Activated CD4-positive, alpha-beta T cell treated with anti-CD3 and anti-CD28 coated beads for 36 hours (primary cell): ENCODE measurements around the gene MYOT. TPM values are rescaled to one million over a fixed set of nuclear protein-coding genes. Genes with fewer than 3 reads are reported as not detected.
A peak's percentile ranks its signal among the peaks of the same experiment; 100 is the strongest.
"Not testable (repeated sequence)": the region's sequence is repeated elsewhere in the genome, so short reads cannot be mapped to it uniquely, and the experiment has no call there.

ENCODE experiments used
- ATAC-seq: fragments of 200-7000 bp; cut with Tn5 transposase; one replicate; pipeline ENCODE4 v1.10.0; 2021; ENCODE audit warnings: mild to moderate bottlenecking, moderate library complexity
- CTCF ChIA-PET: fragments of 350-600 bp; sonication (Branson Sonifier 250); formaldehyde crosslinking; loops from one replicate; lab custom pipeline; 2021; ENCODE audit warnings: antibody characterized with exemption; lab: Charles Lee
- POLR2A ChIA-PET: fragments of 350-600 bp; sonication (Branson Sonifier 250); formaldehyde crosslinking; loops from one replicate; lab custom pipeline; 2021; ENCODE audit warnings: antibody characterized with exemption, inconsistent platforms; lab: Charles Lee
- DNase-seq: peaks from one replicate; pipeline ENCODE4 v3.0.0-alpha.2; 2020
- H3K27ac Mint-ChIP-seq: one replicate; pipeline ENCODE4 v1.8.0; 2021; ENCODE audit warnings: mixed read lengths
- H3K27me3 Mint-ChIP-seq: one replicate; pipeline ENCODE4 v1.8.0; 2021; ENCODE audit warnings: mixed read lengths
- H3K36me3 Mint-ChIP-seq: one replicate; pipeline ENCODE4 v1.8.0; 2021; ENCODE audit warnings: low read depth, mixed read lengths
- H3K4me1 Mint-ChIP-seq: one replicate; pipeline ENCODE4 v1.8.0; 2021; ENCODE audit warnings: mixed read lengths
- H3K4me3 Mint-ChIP-seq: one replicate; pipeline ENCODE4 v1.8.0; 2021; ENCODE audit warnings: mild to moderate bottlenecking, moderate library complexity, mixed read lengths
- H3K9me3 Mint-ChIP-seq: one replicate; pipeline ENCODE4 v1.8.0; 2021; ENCODE audit warnings: low read depth, mixed read lengths
- intact Hi-C, 2 experiments: fragments of 100-400 bp; cut with DNase I in 1 of 2; cut with micrococcal nuclease in 1 of 2; formaldehyde crosslinking; loops; one replicate each; pipeline versions ENCODE4 v1.14.2 to v1.15.1; 2022 to 2024; cut with DNase I, micrococcal nuclease
- total RNA-seq, 2 experiments: library from RNA; stranded (reverse); gene quantifications; one replicate each; pipeline ENCODE4 v1.2.3, GENCODE V29; 2021

The MYOT gene
- total RNA-seq, 2 experiments from 2014 or later = not detected

DNA sequence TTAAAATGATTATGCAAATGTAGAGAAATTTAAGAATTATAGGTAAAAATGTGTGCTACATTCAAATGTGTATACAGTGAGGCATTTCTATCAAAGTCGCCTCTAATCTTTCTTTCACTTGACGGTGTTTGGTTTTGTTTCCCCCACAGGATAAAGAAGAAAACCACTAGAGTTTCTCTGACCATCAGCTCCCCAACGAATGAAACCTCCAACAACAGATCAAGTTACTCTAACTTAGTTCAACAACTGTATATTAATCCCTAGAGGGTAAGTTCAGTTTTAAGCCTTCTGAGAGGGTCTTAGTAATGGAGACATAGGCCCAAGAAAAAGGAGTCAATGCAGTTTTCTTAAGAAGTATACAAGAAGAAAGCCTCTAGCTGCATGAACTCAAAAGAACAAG lies 11.5 kb upstream of the MYOT start:
- no peak for ATAC-seq
- H3K36me3 Mint-ChIP-seq = peaks cover 6% of the 10 kb centered on the region
- CTCF ChIA-PET = interaction anchor here (1.5 kb wide), 1 partner anchor 77 kb away, joined by 3 read pairs; no protein-coding TSS in a partner anchor

DNA sequence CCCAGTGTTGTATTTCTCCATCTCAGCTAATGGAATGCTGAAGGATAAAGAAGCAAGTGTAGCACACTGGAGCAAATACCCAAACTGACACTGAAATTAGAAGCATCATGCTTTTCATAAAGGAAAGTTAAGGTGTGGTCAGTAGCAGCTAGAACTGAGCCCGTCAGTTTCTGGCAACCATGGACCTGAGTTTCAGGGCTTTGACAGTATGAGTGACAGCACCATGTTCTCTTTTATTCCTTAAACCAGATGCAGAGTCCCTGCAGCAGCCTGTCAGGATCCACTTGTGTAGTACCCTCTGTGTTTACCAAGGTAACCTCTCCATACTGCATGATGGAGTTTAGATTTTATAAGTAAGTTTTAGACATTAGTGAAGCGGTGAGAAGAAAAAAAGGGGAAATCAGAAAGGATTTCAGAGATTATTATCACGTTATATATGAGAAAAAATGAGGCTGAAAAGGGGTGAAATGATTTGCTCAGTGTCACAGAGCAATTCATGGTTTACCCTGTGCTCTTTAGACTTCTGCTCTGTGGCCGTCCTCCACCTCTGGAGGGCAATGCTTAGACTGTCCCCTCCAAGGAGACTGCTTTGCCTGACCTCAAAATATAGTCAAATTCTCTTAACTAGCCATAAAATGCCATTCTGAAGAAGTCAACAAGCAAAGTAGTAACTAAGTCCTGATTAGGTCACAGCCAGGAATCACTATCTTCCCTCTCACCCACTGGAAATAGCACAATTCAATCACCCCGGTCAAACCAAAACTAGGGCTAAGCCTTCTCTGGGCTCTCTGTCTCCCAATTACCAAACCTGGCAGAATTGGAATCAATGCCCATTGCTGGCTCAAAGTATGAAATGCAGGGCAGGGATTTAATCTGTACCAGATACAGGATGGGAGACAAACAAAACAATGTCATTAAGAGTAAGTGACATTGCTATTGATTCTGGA lies 10.5 kb upstream of the MYOT start:
- intact Hi-C loops = no loop called here
- Mint-ChIP-seq H3K9me3 (no peaks in the 10 kb centered on the region), H3K4me3 (no peak overlapping the region), H3K27me3 (no peaks in the 10 kb centered on the region), H3K36me3 (peaks cover 6% of the 10 kb centered on the region), H3K4me1 (peaks cover 17% of the 10 kb centered on the region), H3K27ac (no peak overlapping the region)
- CTCF ChIA-PET = interaction anchor here (0.6 to 1.5 kb wide), 3 partner anchors 12 to 276 kb away, joined by 3 to 5 read pairs (median 3); no protein-coding TSS in a partner anchor
- DNase-seq (no peak), ATAC-seq (no peak)
- POLR2A ChIA-PET = no interaction called here

More for the DNA sequence above, 11.5 kb upstream of the MYOT start:
- H3K27ac Mint-ChIP-seq = no peak overlapping the region
- H3K9me3 Mint-ChIP-seq = no peaks in the 10 kb centered on the region
- peaks cover 11% of the 10 kb centered on the region for H3K4me1 Mint-ChIP-seq
- no peaks in the 10 kb centered on the region for H3K27me3 Mint-ChIP-seq
- H3K4me3 Mint-ChIP-seq = no peak overlapping the region
- DNase-seq = no peak
- intact Hi-C loops = no loop called here
- POLR2A ChIA-PET = no interaction called here

DNA sequence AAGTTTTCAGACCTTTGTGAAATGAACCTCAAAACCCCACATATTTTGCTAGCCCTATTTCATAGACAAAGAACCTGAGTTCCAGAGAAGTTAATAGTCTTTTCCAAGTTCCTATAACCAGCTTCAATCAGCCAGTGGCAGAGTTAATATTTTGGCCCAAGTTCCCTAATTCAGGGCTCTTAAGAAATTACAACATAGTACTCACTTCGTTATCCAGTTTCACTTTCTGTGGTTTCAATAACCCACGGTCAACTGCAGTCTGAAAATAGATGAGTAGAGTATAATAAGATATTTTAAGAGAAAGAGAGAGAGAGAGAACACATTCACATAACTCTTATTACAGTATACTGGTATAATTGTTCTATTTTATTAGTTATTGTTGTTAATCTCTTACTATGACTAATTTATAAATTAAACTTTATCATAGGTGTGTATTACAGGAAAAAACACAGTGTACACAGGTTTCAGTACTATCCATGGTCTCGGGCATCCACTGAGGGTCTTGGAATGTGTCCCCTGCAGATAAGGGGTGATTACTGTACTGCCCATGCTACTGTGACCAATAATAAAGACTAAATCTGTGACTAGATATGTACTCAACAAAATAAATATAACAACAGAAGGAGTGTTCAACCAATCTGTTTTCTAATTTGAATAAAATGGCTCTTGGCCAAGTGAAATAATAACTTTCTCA lies 9.3 kb upstream of the MYOT start:
- peaks cover under 1% of the 10 kb centered on the region for H3K36me3 Mint-ChIP-seq
- peak; percentile 44 for ATAC-seq
- H3K27ac Mint-ChIP-seq = no peak overlapping the region
- H3K27me3 Mint-ChIP-seq = no peaks in the 10 kb centered on the region
- H3K4me3 Mint-ChIP-seq = peak overlapping the region; percentile 44
- CTCF ChIA-PET = interaction anchor here (0.8 kb wide), 1 partner anchor 13 kb away, joined by 3 read pairs; no protein-coding TSS in a partner anchor
- POLR2A ChIA-PET = no interaction called here
- DNase-seq = no peak
- peaks cover 17% of the 10 kb centered on the region for H3K4me1 Mint-ChIP-seq
- intact Hi-C loops = no loop called here
- no peaks in the 10 kb centered on the region for H3K9me3 Mint-ChIP-seq

DNA sequence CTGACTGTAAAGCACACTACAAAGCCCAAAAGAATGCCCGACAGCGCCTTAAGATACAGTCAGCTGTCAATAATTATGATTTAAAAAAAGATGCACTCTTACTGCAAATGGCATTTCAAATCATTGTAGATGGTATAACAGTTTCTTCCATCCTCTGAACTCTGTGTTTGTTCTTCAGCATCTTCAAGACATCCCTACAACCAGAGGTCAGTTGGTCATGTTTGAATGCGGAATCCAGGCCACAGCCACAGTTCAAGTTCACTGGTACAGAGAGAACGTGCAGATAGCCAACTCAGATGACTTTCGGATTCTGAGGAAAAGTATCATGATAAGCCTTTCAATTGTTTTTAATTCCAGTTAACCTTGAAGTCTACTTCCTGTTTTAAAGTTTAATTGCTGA lies 8.7 kb upstream of the MYOT start:
- no peaks in the 10 kb centered on the region for H3K27me3 Mint-ChIP-seq
- ATAC-seq (no peak), DNase-seq (no peak)
- no peaks in the 10 kb centered on the region for H3K36me3 Mint-ChIP-seq
- no peaks in the 10 kb centered on the region for H3K9me3 Mint-ChIP-seq
- H3K4me3 Mint-ChIP-seq = no peak overlapping the region
- peaks cover 17% of the 10 kb centered on the region for H3K4me1 Mint-ChIP-seq
- POLR2A ChIA-PET = no interaction called here
- CTCF ChIA-PET = no interaction called here
- H3K27ac Mint-ChIP-seq = no peak overlapping the region
- intact Hi-C loops = no loop called here

DNA sequence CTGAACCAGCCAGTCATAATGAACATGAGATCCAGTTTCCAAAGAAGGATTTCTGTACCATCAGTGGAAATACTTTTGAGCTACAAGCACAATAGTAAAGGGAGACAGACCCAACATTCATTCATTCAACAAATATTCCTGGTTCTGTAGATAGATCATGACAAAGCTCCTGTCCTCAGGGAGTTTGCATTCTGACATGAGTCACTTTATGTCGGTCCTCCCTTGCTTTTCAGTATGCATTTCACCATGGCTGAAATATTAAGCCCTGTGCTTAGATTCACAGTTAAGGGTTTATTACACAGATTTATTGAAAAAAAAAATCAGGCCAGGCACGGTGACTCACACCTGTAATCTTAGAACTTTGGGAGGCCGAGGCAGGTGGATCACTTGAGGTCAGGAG lies 5.4 kb upstream of the MYOT start:
- no peak overlapping the region for H3K27ac Mint-ChIP-seq
- H3K4me1 Mint-ChIP-seq = peaks cover 17% of the 10 kb centered on the region

DNA sequence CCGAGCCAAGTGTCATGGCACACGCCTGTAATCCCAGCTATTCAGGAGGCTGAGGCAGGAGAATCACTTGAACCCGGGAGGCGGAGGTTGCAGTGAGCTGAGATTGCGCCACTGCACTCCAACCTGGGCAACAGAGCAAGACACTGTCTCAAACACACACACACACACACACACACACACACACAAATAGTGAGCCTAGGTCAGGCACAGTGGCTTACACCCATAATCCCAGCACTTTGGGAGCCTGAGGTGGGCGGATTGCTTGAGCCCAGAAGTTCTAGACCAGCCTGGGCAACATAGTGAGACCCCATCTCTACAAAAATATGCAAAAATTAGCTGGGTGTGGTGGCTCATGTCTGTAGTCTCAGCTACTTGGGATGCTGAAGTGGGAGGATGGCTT lies 4.0 kb upstream of the MYOT start:
- H3K9me3 Mint-ChIP-seq, H3K27me3 Mint-ChIP-seq, DNase-seq, H3K4me1 Mint-ChIP-seq, H3K27ac Mint-ChIP-seq, ATAC-seq, H3K36me3 Mint-ChIP-seq, CTCF ChIA-PET, H3K4me3 Mint-ChIP-seq, intact Hi-C loops: not testable (repeated sequence)
- POLR2A ChIA-PET = interaction anchor here (0.6 kb wide), 1 partner anchor 134 kb away, joined by 3 read pairs; no protein-coding TSS in a partner anchor

More for the DNA sequence above, 5.4 kb upstream of the MYOT start:
- H3K9me3 Mint-ChIP-seq = no peaks in the 10 kb centered on the region
- DNase-seq (no peak), ATAC-seq (no peak)
- ChIA-PET POLR2A (no interaction called here), CTCF (no interaction called here)
- no peaks in the 10 kb centered on the region for H3K36me3 Mint-ChIP-seq
- intact Hi-C loops = no loop called here
- no peak overlapping the region for H3K4me3 Mint-ChIP-seq
- H3K27me3 Mint-ChIP-seq = no peaks in the 10 kb centered on the region

DNA sequence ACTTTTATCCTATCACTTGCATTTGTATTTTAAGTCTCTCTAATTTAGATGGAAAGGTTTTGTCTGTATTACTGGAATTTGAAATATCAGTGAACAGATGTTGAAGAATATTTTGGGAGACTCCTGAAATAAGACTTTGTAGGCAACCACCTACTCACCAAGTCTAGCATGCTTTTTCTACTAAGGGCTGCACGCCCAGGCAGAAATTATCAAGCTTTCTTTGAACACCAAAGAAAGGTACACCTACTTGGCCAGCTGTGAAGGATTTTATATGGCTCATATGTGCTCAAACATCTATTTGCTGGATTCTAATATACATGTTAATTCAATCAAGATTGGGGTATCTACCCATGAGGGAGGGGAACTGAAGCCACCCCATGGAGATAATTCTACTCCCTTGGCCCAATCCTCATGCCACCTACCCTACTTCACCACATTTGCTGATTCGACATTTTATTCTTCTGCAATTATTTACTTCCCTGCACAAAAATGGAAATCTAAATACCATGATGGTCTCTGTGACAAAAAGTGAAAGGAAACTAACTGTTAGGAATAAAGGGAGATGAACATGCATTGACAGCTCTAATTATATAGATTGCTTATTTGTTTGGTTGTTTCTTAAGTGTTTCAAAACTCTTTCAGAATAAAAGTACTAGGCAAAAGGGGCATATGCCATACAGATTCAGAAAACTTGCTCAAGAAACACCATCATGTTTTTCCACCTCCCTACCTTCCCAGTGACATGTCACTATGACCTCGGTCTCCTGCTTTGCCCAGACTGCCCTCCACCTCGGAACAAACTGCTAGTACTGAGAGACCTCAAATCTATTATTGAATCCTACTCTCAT lies 895 bp upstream of the MYOT start:
- CTCF ChIA-PET = interaction anchor here (0.5 kb wide), 1 partner anchor 155 kb away, joined by 3 read pairs; no protein-coding TSS in a partner anchor

DNA sequence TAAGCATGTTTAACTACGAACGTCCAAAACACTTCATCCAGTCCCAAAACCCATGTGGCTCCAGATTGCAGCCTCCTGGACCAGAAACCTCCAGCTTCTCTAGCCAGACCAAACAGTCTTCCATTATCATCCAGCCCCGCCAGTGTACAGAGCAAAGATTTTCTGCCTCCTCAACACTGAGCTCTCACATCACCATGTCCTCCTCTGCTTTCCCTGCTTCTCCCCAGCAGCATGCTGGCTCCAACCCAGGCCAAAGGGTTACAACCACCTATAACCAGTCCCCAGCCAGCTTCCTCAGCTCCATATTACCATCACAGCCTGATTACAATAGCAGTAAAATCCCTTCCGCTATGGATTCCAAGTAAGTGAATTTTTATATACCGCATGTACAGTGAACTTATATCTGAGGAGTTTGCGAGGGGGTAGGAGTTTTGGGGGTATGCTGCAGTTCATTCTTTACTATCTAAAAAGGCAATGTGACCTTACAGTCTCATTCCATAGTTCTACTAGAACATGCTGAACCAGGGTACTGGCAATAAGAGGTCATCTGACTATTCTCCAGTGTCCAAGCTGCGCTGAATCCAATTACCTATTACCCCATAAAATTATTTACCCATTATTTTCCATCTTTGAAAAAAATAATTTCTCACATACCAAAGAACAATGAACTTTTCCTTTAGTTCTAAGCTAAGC lies 3.1 kb downstream of the MYOT start:
- Mint-ChIP-seq H3K9me3 (no peaks in the 10 kb centered on the region), H3K4me3 (no peak overlapping the region), H3K36me3 (no peaks in the 10 kb centered on the region), H3K27me3 (no peaks in the 10 kb centered on the region), H3K4me1 (no peaks in the 10 kb centered on the region), H3K27ac (no peak overlapping the region)
- intact Hi-C loops = no loop called here
- POLR2A ChIA-PET = interaction anchor here (0.7 kb wide), 1 partner anchor 482 kb away, joined by 4 read pairs; the partner anchor contains the start of gene KDM3B
- CTCF ChIA-PET = interaction anchor here (0.7 kb wide), 2 partner anchors 32 to 84 kb away, joined by 3 to 4 read pairs; no protein-coding TSS in a partner anchor
- ATAC-seq (no peak), DNase-seq (no peak)

More for the DNA sequence above, 895 bp upstream of the MYOT start:
- H3K36me3 Mint-ChIP-seq = no peaks in the 10 kb centered on the region
- H3K4me3 Mint-ChIP-seq = no peak overlapping the region
- intact Hi-C loops = no loop called here
- DNase-seq (no peak), ATAC-seq (no peak)
- H3K27ac Mint-ChIP-seq = no peak overlapping the region
- H3K27me3 Mint-ChIP-seq = no peaks in the 10 kb centered on the region
- no peaks in the 10 kb centered on the region for H3K9me3 Mint-ChIP-seq
- H3K4me1 Mint-ChIP-seq = peaks cover 4% of the 10 kb centered on the region
- POLR2A ChIA-PET = no interaction called here

DNA sequence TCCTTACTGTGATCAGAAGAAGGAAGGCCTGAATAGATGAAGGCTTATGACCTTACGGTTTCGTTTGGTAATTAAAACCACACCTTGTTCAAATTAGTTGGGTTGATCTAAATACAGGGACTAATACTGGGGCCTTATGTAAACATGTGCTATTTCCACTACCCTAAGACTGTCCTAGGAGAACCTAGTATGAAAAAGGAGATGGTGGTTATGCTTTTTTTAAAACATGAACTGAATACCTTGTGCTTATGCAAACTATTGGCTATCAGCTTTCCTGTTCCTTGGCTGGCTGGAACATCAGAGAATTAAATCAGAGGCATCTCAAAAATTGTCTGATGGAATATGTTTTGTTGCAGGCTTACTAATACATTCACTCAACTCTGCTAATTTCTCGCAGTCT lies 3.9 kb downstream of the MYOT start:
- no peak for DNase-seq
- Mint-ChIP-seq H3K4me3 (no peak overlapping the region), H3K9me3 (no peaks in the 10 kb centered on the region), H3K4me1 (no peaks in the 10 kb centered on the region), H3K36me3 (no peaks in the 10 kb centered on the region), H3K27me3 (no peaks in the 10 kb centered on the region), H3K27ac (no peak overlapping the region)
- ChIA-PET POLR2A (no interaction called here), CTCF (interaction anchor here (1.4 kb wide), 1 partner anchor 15 kb away, joined by 3 read pairs; no protein-coding TSS in a partner anchor)
- ATAC-seq = no peak
- intact Hi-C loops = no loop called here

DNA sequence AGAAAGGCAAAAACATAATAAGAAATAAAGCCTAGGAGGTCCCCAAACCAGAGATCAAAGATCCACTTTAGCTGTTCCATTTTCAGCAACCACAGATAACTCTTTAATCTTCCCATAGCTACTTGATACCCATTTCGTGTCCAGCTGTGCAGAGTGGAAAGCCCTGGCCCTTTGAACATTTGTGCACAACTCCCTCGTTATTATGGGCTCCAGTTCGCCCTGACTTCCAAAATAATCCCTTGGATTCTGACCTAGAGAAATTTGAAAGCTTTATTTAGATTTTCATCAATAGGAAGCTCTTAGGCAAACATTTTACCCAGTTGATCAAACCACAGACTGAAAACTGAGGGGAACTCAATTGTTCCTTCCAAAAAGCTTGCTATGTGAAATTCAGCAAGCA lies 4.8 kb downstream of the MYOT start:
- CTCF ChIA-PET = interaction anchor here (0.8 to 1.4 kb wide), 2 partner anchors 11 to 14 kb away, joined by 3 to 4 read pairs; no protein-coding TSS in a partner anchor
- H3K4me3 Mint-ChIP-seq = no peak overlapping the region

More for the DNA sequence above, 4.8 kb downstream of the MYOT start:
- Mint-ChIP-seq H3K36me3 (no peaks in the 10 kb centered on the region), H3K27me3 (no peaks in the 10 kb centered on the region), H3K27ac (no peak overlapping the region), H3K9me3 (no peaks in the 10 kb centered on the region), H3K4me1 (no peaks in the 10 kb centered on the region)
- ATAC-seq (no peak), DNase-seq (no peak)
- intact Hi-C loops = no loop called here
- POLR2A ChIA-PET = no interaction called here
